Neural progenitor cell (in vitro differentiated cells): Measurements from ENCODE around the gene CTSD. TPM values are rescaled to one million over a fixed set of nuclear protein-coding genes. Genes with fewer than 3 reads are reported as not detected.

Experiments
- DNase-seq: peaks from one replicate; pipeline ENCODE4 v3.0.0-alpha.2; 2016; ENCODE audit warnings: low spot score
- H2AFZ ChIP-seq: fragments of 200-600 bp; sonication (generic); replicated peaks from 2 replicates; pipeline ENCODE4 v1.6.1; 2016; ENCODE audit warnings: antibody characterized with exemption
- H3F3A ChIP-seq: fragments of 200-600 bp; sonication (generic); 2 replicates; pipeline ENCODE4 v1.6.1; 2016; ENCODE audit warnings: antibody characterized with exemption, low read depth
- H3K27ac ChIP-seq: fragments of 200-600 bp; sonication (generic); 2 replicates; pipeline ENCODE4 v1.5.1; 2016; ENCODE audit warnings: mild to moderate bottlenecking
- H3K27me3 ChIP-seq: fragments of 200-600 bp; sonication (generic); 2 replicates; pipeline ENCODE4 v1.6.1; 2016; ENCODE audit warnings: mild to moderate bottlenecking, moderate library complexity
- H3K36me3 ChIP-seq: fragments of 200-600 bp; sonication (generic); 2 replicates; pipeline ENCODE4 v1.5.1; 2016
- H3K4me1 ChIP-seq: fragments of 200-600 bp; sonication (generic); 2 replicates; pipeline ENCODE4 v1.6.1; 2016; ENCODE audit warnings: mixed run types
- H3K4me2 ChIP-seq: fragments of 200-600 bp; sonication (generic); 2 replicates; pipeline ENCODE4 v1.6.1; 2016
- H3K4me3 ChIP-seq: fragments of 200-600 bp; sonication (generic); 2 replicates; pipeline ENCODE4 v1.5.1; 2016
- H3K79me2 ChIP-seq: fragments of 200-600 bp; sonication (generic); 2 replicates; pipeline ENCODE4 v1.6.1; 2016; ENCODE audit warnings: low read depth
- H3K9ac ChIP-seq: fragments of 200-600 bp; sonication (generic); 2 replicates; pipeline ENCODE4 v1.6.1; 2016
- H3K9me3 ChIP-seq: fragments of 200-600 bp; sonication (generic); 2 replicates; pipeline ENCODE4 v1.5.1; 2016; ENCODE audit warnings: low read depth
- H4K20me1 ChIP-seq: fragments of 200-600 bp; sonication (generic); 2 replicates; pipeline ENCODE4 v1.6.1; 2016; ENCODE audit warnings: low read depth
- H3K27ac Mint-ChIP-seq: 3 replicates; pipeline ENCODE4 v1.8.0; 2021; ENCODE audit warnings: mixed read lengths
- H3K27me3 Mint-ChIP-seq: 2 replicates; pipeline ENCODE4 v1.8.0; 2022; ENCODE audit warnings: low read depth, mild to moderate bottlenecking, inconsistent platforms, moderate library complexity, mixed read lengths; ENCODE audit not compliant: insufficient read depth
- H3K36me3 Mint-ChIP-seq: 3 replicates; pipeline ENCODE4 v1.8.0; 2021; ENCODE audit warnings: mixed read lengths
- H3K4me1 Mint-ChIP-seq: 3 replicates; pipeline ENCODE4 v1.8.0; 2021; ENCODE audit warnings: mixed read lengths
- H3K4me3 Mint-ChIP-seq: 3 replicates; pipeline ENCODE4 v1.8.0; 2021; ENCODE audit warnings: mild to moderate bottlenecking, moderate library complexity, mixed read lengths
- H3K9me3 Mint-ChIP-seq: 3 replicates; pipeline ENCODE4 v1.8.0; 2020; ENCODE audit warnings: mixed read lengths
- EZH2 ChIP-seq: fragments of 200-600 bp; sonication (generic); IDR thresholded peaks from 2 replicates; pipeline ENCODE4 v1.6.1; 2017; ENCODE audit warnings: antibody characterized with exemption, mild to moderate bottlenecking, moderate library complexity
- EZH2phosphoT487 ChIP-seq: fragments of 200-600 bp; sonication (generic); IDR thresholded peaks from 2 replicates; pipeline ENCODE4 v1.6.1; 2017; ENCODE audit warnings: antibody characterized with exemption
- total RNA-seq: library from RNA; depleted of rRNA; stranded (reverse); fragments of >200 nt; gene quantifications from 2 replicates; pipeline ENCODE4 v1.2.3, GENCODE V29; 2015; ENCODE audit warnings: low replicate concordance
- TF ChIP-seq, protein P1 (sequence below): fragments of 200-600 bp; sonication (generic); IDR thresholded peaks from 2 replicates; pipeline ENCODE4 v1.5.1; 2017; ENCODE audit warnings: antibody characterized with exemption, mild to moderate bottlenecking

Gene CTSD
- total RNA-seq, 1 donor from 2014 or later: 38.2 TPM

DNA sequence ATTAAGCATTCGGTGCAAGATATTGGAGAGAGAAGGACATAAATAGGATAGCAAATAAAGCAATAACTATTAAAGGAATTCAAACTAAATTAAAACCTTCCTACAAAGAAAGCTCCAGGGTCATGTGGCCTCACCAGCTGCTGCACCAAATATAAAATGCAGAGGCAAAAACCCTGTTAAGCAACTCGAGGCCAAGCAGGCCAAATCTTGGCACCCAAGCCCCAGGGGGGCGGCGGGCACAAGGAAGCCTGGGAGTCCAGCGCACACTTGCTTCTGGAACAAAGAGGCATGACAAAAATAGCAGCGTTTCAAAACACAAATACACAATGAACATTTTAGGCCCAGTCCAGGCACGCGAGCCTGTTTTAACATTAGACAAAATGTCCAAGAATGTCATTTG is 46.0 kb downstream of the CTSD start:
- Mint-ChIP-seq H3K36me3 (no peaks in the 10 kb centered on the region), H3K4me1 (no peaks in the 10 kb centered on the region), H3K4me3 (no peak overlapping the region), H3K27ac (no peak overlapping the region), H3K27me3 (peaks cover 5% of the 10 kb centered on the region), H3K9me3 (no peaks in the 10 kb centered on the region)
- no peaks in the 10 kb centered on the region for H3K36me3 ChIP-seq
- H3K4me2 ChIP-seq: no peak overlapping the region
- no peaks in the 10 kb centered on the region for H3K4me1 ChIP-seq
- H3K4me3 ChIP-seq: no peak overlapping the region
- H4K20me1 ChIP-seq: no peaks in the 10 kb centered on the region
- H3K79me2 ChIP-seq: no peaks in the 10 kb centered on the region
- H2AFZ ChIP-seq: no peak overlapping the region
- DNase-seq: no peak
- H3K27ac ChIP-seq: no peak overlapping the region
- H3K9ac ChIP-seq: no peak overlapping the region
- peaks cover 12% of the 10 kb centered on the region for H3K27me3 ChIP-seq
- TF ChIP-seq, protein P1, sequence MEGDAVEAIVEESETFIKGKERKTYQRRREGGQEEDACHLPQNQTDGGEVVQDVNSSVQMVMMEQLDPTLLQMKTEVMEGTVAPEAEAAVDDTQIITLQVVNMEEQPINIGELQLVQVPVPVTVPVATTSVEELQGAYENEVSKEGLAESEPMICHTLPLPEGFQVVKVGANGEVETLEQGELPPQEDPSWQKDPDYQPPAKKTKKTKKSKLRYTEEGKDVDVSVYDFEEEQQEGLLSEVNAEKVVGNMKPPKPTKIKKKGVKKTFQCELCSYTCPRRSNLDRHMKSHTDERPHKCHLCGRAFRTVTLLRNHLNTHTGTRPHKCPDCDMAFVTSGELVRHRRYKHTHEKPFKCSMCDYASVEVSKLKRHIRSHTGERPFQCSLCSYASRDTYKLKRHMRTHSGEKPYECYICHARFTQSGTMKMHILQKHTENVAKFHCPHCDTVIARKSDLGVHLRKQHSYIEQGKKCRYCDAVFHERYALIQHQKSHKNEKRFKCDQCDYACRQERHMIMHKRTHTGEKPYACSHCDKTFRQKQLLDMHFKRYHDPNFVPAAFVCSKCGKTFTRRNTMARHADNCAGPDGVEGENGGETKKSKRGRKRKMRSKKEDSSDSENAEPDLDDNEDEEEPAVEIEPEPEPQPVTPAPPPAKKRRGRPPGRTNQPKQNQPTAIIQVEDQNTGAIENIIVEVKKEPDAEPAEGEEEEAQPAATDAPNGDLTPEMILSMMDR: no peak
- TF ChIP-seq EZH2: no peak
- no peak for TF ChIP-seq EZH2phosphoT487
- H3K9me3 ChIP-seq: no peaks in the 10 kb centered on the region
- no peaks in the 10 kb centered on the region for H3F3A ChIP-seq

DNA sequence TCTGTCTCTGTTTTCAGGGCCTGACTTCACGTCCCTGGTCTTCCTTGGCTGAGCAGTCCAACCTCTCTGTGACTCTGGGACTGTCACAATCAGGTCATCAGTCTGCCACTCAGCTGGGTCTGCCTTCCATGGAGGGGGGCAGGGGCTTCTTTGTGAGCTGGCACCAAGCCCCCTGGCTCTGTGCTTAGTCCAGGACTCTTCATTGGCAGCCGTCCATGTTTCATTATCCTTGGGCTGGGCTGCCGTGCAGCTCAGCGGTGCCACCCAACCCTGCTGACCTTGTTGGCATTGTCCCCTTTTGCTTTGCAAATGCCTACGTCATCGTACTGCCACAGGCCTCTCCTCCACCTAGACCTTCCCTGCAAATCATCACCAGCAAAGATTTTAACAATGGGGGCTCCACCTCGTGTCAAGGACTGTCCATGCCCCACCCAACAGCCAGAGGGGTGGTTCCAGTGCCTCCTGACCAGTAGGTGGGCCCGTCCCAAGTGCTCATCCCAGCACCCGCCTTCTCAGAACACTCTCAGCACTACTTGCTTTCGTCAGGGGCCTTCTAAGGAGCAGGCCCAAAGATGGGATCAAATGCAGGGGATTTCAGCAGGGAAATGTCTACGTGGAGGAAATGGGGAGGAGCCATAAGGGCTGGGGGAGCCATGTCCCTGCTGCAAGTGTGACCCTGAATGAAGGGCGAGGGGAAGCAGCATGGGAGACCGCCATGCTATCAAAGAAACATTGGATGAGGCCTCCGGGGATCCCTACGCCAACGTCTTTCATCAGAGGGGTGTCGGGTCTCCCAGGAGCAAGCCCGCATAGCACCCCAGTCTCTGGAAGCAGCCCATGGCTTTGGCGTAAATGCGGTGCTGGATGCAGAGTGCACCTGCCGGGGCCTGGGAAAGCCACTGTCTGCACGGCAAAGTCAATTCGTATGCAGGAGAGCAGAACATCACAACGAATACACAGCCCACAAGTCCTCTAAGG is 48.5 kb downstream of the CTSD start:
- no peaks in the 10 kb centered on the region for H3K36me3 ChIP-seq
- no peak overlapping the region for H3K9ac ChIP-seq
- H3K27me3 Mint-ChIP-seq: peaks cover 8% of the 10 kb centered on the region
- no peak overlapping the region for H3K4me3 ChIP-seq
- no peak overlapping the region for H3K4me2 ChIP-seq
- H3K4me3 Mint-ChIP-seq: no peak overlapping the region
- H3K27me3 ChIP-seq: no peaks in the 10 kb centered on the region
- H3K36me3 Mint-ChIP-seq: no peaks in the 10 kb centered on the region
- no peaks in the 10 kb centered on the region for H3K79me2 ChIP-seq
- H3K9me3 ChIP-seq: no peaks in the 10 kb centered on the region
- H4K20me1 ChIP-seq: no peaks in the 10 kb centered on the region
- no peaks in the 10 kb centered on the region for H3F3A ChIP-seq
- no peaks in the 10 kb centered on the region for H3K4me1 ChIP-seq
- H3K27ac Mint-ChIP-seq: no peak overlapping the region
- H3K4me1 Mint-ChIP-seq: no peaks in the 10 kb centered on the region
- no peak for DNase-seq
- no peak overlapping the region for H3K27ac ChIP-seq
- H2AFZ ChIP-seq: no peak overlapping the region
- H3K9me3 Mint-ChIP-seq: no peaks in the 10 kb centered on the region
- TF ChIP-seq EZH2: no peak
- TF ChIP-seq, protein P1: no peak
- no peak for TF ChIP-seq EZH2phosphoT487

DNA sequence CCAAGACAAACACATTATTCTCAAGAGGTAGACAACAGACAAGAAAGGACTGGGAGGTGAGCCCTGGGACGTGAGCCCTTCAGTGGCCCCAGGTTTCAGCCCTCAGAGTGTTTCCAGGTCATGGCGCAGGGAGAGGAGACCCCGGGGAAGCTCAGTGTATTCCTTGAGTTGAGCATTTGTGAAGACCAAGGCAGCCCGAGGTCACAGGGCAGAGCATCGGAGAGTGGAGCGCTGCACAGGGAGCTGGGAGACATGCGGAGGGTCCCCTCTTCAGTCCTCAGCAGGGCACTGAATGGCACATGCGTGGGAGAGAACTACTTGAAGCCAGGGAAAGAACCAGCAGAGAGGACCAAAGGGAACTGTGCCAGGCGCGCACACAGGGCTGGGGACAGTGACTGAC is 55.0 kb downstream of the CTSD start:
- Mint-ChIP-seq H3K4me1 (no peaks in the 10 kb centered on the region), H3K27ac (no peak overlapping the region), H3K9me3 (no peaks in the 10 kb centered on the region), H3K27me3 (peaks cover 9% of the 10 kb centered on the region), H3K4me3 (no peak overlapping the region), H3K36me3 (no peaks in the 10 kb centered on the region)
- Histone ChIP-seq H3F3A (no peaks in the 10 kb centered on the region), H3K4me3 (no peak overlapping the region), H3K4me1 (no peaks in the 10 kb centered on the region), H3K4me2 (no peak overlapping the region), H2AFZ (no peak overlapping the region), H3K27me3 (peaks cover 15% of the 10 kb centered on the region), H4K20me1 (no peaks in the 10 kb centered on the region), H3K36me3 (no peaks in the 10 kb centered on the region), H3K27ac (no peak overlapping the region), H3K9me3 (no peaks in the 10 kb centered on the region), H3K79me2 (no peaks in the 10 kb centered on the region), H3K9ac (no peak overlapping the region)
- no peak for DNase-seq
- no peak for TF ChIP-seq EZH2phosphoT487

DNA sequence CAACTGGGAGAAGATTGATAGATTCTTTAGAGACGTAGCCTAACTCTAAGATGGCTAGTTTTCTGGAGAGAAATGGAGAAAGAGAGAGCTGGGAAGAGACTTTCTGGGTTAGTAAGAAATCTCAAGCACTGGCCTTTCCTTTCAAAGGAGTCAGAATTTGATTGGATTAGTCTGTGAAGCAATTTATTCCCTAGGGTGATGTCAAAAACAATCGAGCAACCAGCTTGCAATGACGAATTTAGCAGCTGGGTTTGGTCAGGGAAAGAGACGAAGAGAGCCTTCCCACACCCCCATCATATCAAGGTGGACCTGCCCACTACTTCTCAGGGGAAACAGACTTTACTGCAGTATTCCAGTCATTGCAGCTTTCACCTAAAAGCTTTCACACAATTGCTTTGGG is 56.0 kb downstream of the CTSD start:
- Histone ChIP-seq H3K4me3 (no peak overlapping the region), H3F3A (no peaks in the 10 kb centered on the region), H3K27me3 (peaks cover 15% of the 10 kb centered on the region), H3K27ac (no peak overlapping the region), H2AFZ (no peak overlapping the region), H3K4me1 (no peaks in the 10 kb centered on the region), H4K20me1 (no peaks in the 10 kb centered on the region), H3K4me2 (no peak overlapping the region), H3K36me3 (no peaks in the 10 kb centered on the region), H3K79me2 (no peaks in the 10 kb centered on the region), H3K9ac (no peak overlapping the region), H3K9me3 (no peaks in the 10 kb centered on the region)
- Mint-ChIP-seq H3K9me3 (no peaks in the 10 kb centered on the region), H3K36me3 (no peaks in the 10 kb centered on the region), H3K4me1 (no peaks in the 10 kb centered on the region), H3K27ac (no peak overlapping the region), H3K27me3 (peaks cover 9% of the 10 kb centered on the region), H3K4me3 (no peak overlapping the region)
- no peak for DNase-seq
- TF ChIP-seq EZH2phosphoT487: no peak
- TF ChIP-seq, protein P1: no peak
- TF ChIP-seq EZH2: no peak
